Measurements from ENCODE around the gene MLN.

Gene MLN

GRCh38 chr6:33799454-33800113 is 4.2 kb downstream of the MLN start:
- no peaks in the 10 kb centered on the region for H3K4me1 ChIP-seq (ENCODE audit: control insufficient read depth, low read length)
- no peaks in the 10 kb centered on the region for H3F3A ChIP-seq (ENCODE audit: control insufficient read depth, insufficient read depth)
- no peaks in the 10 kb centered on the region for H3K9me3 ChIP-seq (ENCODE audit: control insufficient read depth, insufficient read depth, low read length)
- H3K9me2 ChIP-seq (replicated peaks; ENCODE audit: control insufficient read depth, low read length) = no peaks in the 10 kb centered on the region
- H3K27ac ChIP-seq (ENCODE audit: low read depth, low read length) = no peak overlapping the region
- no peak overlapping the region for H3K4me3 ChIP-seq (ENCODE audit: low read length)
- H4K20me1 ChIP-seq (ENCODE audit: control insufficient read depth, insufficient read depth, low read depth, low read length) = no peaks in the 10 kb centered on the region
- H3K79me2 ChIP-seq (ENCODE audit: control insufficient read depth, low read length) = no peaks in the 10 kb centered on the region
- no peak overlapping the region for H3K4me2 ChIP-seq (ENCODE audit: low read length)
- peaks cover 15% of the 10 kb centered on the region; the same call in 1 of the 2 replicates for H3K27me3 ChIP-seq (ENCODE audit: control insufficient read depth, low read length)
- no peaks in the 10 kb centered on the region for H3K36me3 ChIP-seq (ENCODE audit: control insufficient read depth, low read length)
- TF ChIP-seq EZH2phosphoT487 (IDR thresholded peaks at IDR 0.05; ENCODE audit: borderline replicate concordance, low read length) (no peak), CTCF (IDR thresholded peaks at IDR 0.05; ENCODE audit: low read depth, low read length, poor library complexity, severe bottlenecking) (no peak)

GRCh38 chr6:33798343-33798848 is 5.4 kb downstream of the MLN start:
- no peaks in the 10 kb centered on the region for H3K9me2 ChIP-seq (replicated peaks; ENCODE audit: control insufficient read depth, low read length)
- no peak for TF ChIP-seq CTCF (IDR thresholded peaks at IDR 0.05; ENCODE audit: low read depth, low read length, poor library complexity, severe bottlenecking)
- no peak for TF ChIP-seq EZH2phosphoT487 (IDR thresholded peaks at IDR 0.05; ENCODE audit: borderline replicate concordance, low read length)
- H3K4me3 ChIP-seq (ENCODE audit: low read length) = no peak overlapping the region
- H3K27me3 ChIP-seq (ENCODE audit: control insufficient read depth, low read length) = peaks cover 12% of the 10 kb centered on the region; the same call in 1 of the 2 replicates
- no peaks in the 10 kb centered on the region for H3F3A ChIP-seq (ENCODE audit: control insufficient read depth, insufficient read depth)
- no peaks in the 10 kb centered on the region for H4K20me1 ChIP-seq (ENCODE audit: control insufficient read depth, insufficient read depth, low read depth, low read length)
- no peaks in the 10 kb centered on the region for H3K4me1 ChIP-seq (ENCODE audit: control insufficient read depth, low read length)
- H3K9me3 ChIP-seq (ENCODE audit: control insufficient read depth, insufficient read depth, low read length) = no peaks in the 10 kb centered on the region
- H3K79me2 ChIP-seq (ENCODE audit: control insufficient read depth, low read length) = no peaks in the 10 kb centered on the region
- H3K27ac ChIP-seq (ENCODE audit: low read depth, low read length) = no peak overlapping the region
- H3K4me2 ChIP-seq (ENCODE audit: low read length) = no peak overlapping the region
- no peaks in the 10 kb centered on the region for H3K36me3 ChIP-seq (ENCODE audit: control insufficient read depth, low read length)

- Histone ChIP-seq H3K27me3 (ENCODE audit: control insufficient read depth, low read length) (peaks cover 12% of the 10 kb centered on the region; the same call in 1 of the 2 replicates), H3K4me1 (ENCODE audit: control insufficient read depth, low read length) (no peaks in the 10 kb centered on the region), H3K9me2 (replicated peaks; ENCODE audit: control insufficient read depth, low read length) (no peaks in the 10 kb centered on the region), H3F3A (ENCODE audit: control insufficient read depth, insufficient read depth) (no peaks in the 10 kb centered on the region), H3K9me3 (ENCODE audit: control insufficient read depth, insufficient read depth, low read length) (no peaks in the 10 kb centered on the region), H3K4me3 (ENCODE audit: low read length) (no peak overlapping the region), H3K79me2 (ENCODE audit: control insufficient read depth, low read length) (no peaks in the 10 kb centered on the region), H3K36me3 (ENCODE audit: control insufficient read depth, low read length) (no peaks in the 10 kb centered on the region), H3K27ac (ENCODE audit: low read depth, low read length) (no peak overlapping the region), H3K4me2 (ENCODE audit: low read length) (no peak overlapping the region), H4K20me1 (ENCODE audit: control insufficient read depth, insufficient read depth, low read depth, low read length) (no peaks in the 10 kb centered on the region)
- TF ChIP-seq EZH2phosphoT487 (IDR thresholded peaks at IDR 0.05; ENCODE audit: borderline replicate concordance, low read length) = no peak
These were observed 6.0 kb downstream of the MLN start for GRCh38 chr6:33797626-33798342.
